CD8-positive, alpha-beta memory T cell (primary cell): ENCODE data around the gene MAPK10. TPM values are rescaled to one million over a fixed set of nuclear protein-coding genes. Genes with fewer than 3 reads are reported as not detected.
"Not testable (repeated sequence)": the region's sequence is repeated elsewhere in the genome, so short reads cannot be mapped to it uniquely, and the experiment has no call there.

Experiments used
- CTCF ChIA-PET: fragments of 350-600 bp; sonication (Branson Sonifier 250); formaldehyde crosslinking; loops from one replicate; lab custom pipeline; 2021; ENCODE audit warnings: antibody characterized with exemption; lab: Charles Lee
- POLR2A ChIA-PET: fragments of 350-600 bp; sonication (Branson Sonifier 250); formaldehyde crosslinking; loops from one replicate; lab custom pipeline; 2021; ENCODE audit warnings: antibody characterized with exemption; lab: Charles Lee
- DNase-seq, 5 donors: peaks; one replicate each; pipeline versions ENCODE4 v3.0.0 to v3.0.0-alpha.2; 2020 to 2022; ENCODE audit warnings: mixed read lengths in 1 of 5
- H3K27ac ChIP-seq: one replicate; pipeline ENCODE4 v1.7.0; 2013; ENCODE audit warnings: low read depth, mild to moderate bottlenecking, low read length, moderate library complexity
- H3K27me3 ChIP-seq: 2 replicates; pipeline ENCODE4 v1.7.0; 2013; ENCODE audit warnings: low read length, mild to moderate bottlenecking; ENCODE audit not compliant: insufficient read depth, poor library complexity, severe bottlenecking
- H3K36me3 ChIP-seq: 2 replicates; pipeline ENCODE4 v1.7.0; 2013; ENCODE audit warnings: mild to moderate bottlenecking, low read length, moderate library complexity; ENCODE audit not compliant: insufficient read depth
- H3K4me1 ChIP-seq: 2 replicates; pipeline ENCODE4 v1.7.0; 2013; ENCODE audit warnings: mild to moderate bottlenecking, low read length, moderate library complexity; ENCODE audit not compliant: insufficient read depth
- H3K4me3 ChIP-seq: 2 replicates; pipeline ENCODE4 v1.7.0; 2013; ENCODE audit warnings: mild to moderate bottlenecking, low read length
- H3K9me3 ChIP-seq: 2 replicates; pipeline ENCODE4 v1.7.0; 2013; ENCODE audit warnings: mild to moderate bottlenecking, low read length
- H3K27ac Mint-ChIP-seq, 8 donors: one replicate each; pipeline ENCODE4 v1.8.0; 2020 to 2021; ENCODE audit warnings: mixed read lengths in 8 of 8, mild to moderate bottlenecking in 6 of 8, inconsistent platforms in 3 of 8, moderate library complexity in 3 of 8
- H3K27me3 Mint-ChIP-seq, 2 donors: one replicate each; pipeline ENCODE4 v1.8.0; 2020 to 2021; ENCODE audit warnings: mixed read lengths in 2 of 2, mild to moderate bottlenecking in 1 of 2, moderate library complexity in 1 of 2
- H3K36me3 Mint-ChIP-seq, 3 donors: one replicate each; pipeline ENCODE4 v1.8.0; 2020 to 2021; ENCODE audit warnings: mixed read lengths in 3 of 3, inconsistent platforms in 1 of 3, mild to moderate bottlenecking in 1 of 3
- H3K4me1 Mint-ChIP-seq, 3 donors: one replicate each; pipeline ENCODE4 v1.8.0; 2020 to 2021; ENCODE audit warnings: mixed read lengths in 3 of 3, inconsistent platforms in 1 of 3, mild to moderate bottlenecking in 1 of 3
- H3K4me3 Mint-ChIP-seq, 7 donors: one replicate each; pipeline ENCODE4 v1.8.0; 2020 to 2021; ENCODE audit warnings: mixed read lengths in 7 of 7, mild to moderate bottlenecking in 6 of 7, moderate library complexity in 4 of 7, inconsistent platforms in 2 of 7
- H3K9me3 Mint-ChIP-seq, 5 donors: one replicate each; pipeline ENCODE4 v1.8.0; 2020 to 2022; ENCODE audit warnings: mixed read lengths in 5 of 5, mild to moderate bottlenecking in 3 of 5, moderate library complexity in 2 of 5, inconsistent platforms in 1 of 5
- polyA plus RNA-seq: library from polyadenylated mRNA; unstranded; fragments of 300-500 nt; fragmentation: Illumina TruSeq; gene quantifications from one replicate; pipeline ENCODE4 v1.2.3, GENCODE V29; 2021
- total RNA-seq, 2 experiments: library from RNA; stranded (reverse); gene quantifications; one replicate each; pipeline ENCODE4 v1.2.3, GENCODE V29; 2021

MAPK10 gene
- total and polyA plus RNA-seq, 3 experiments from 2014 or later: not detected

- Histone ChIP-seq H3K36me3 (no peaks in the 10 kb centered on the region), H3K4me3 (no peak overlapping the region), H3K27ac (no peak overlapping the region), H3K27me3 (no peaks in the 10 kb centered on the region), H3K4me1 (no peaks in the 10 kb centered on the region), H3K9me3 (no peaks in the 10 kb centered on the region)
- no peaks in the 10 kb centered on the region for H3K36me3 Mint-ChIP-seq
- ChIA-PET CTCF (no interaction called here), POLR2A (no interaction called here)
- no peak for DNase-seq
- no peak overlapping the region for H3K4me3 Mint-ChIP-seq
- H3K4me1 Mint-ChIP-seq: no peaks in the 10 kb centered on the region
- no peak overlapping the region for H3K27ac Mint-ChIP-seq
- H3K27me3 Mint-ChIP-seq: no peaks in the 10 kb centered on the region
- peaks cover 0 to 2% (median 0%) of the 10 kb centered on the region in 5 donors for H3K9me3 Mint-ChIP-seq
These were observed 393.5 kb downstream of the MAPK10 start for GRCh38 chr4:85966373-85966772.

- Mint-ChIP-seq H3K27me3 (no peaks in the 10 kb centered on the region), H3K9me3 (peaks cover 0 to 2% (median 0%) of the 10 kb centered on the region in 5 donors), H3K4me3 (no peak overlapping the region), H3K36me3 (no peaks in the 10 kb centered on the region), H3K27ac (peak overlapping the region in 1 of 8 donors; percentile 9), H3K4me1 (no peaks in the 10 kb centered on the region)
- no peak for DNase-seq
- no peaks in the 10 kb centered on the region for H3K9me3 ChIP-seq
- H3K4me3 ChIP-seq: no peak overlapping the region
- H3K4me1 ChIP-seq: no peaks in the 10 kb centered on the region
- no peaks in the 10 kb centered on the region for H3K27me3 ChIP-seq
- no peaks in the 10 kb centered on the region for H3K36me3 ChIP-seq
- ChIA-PET CTCF (no interaction called here), POLR2A (no interaction called here)
- H3K27ac ChIP-seq: no peak overlapping the region
These were observed 394.3 kb downstream of the MAPK10 start for GRCh38 chr4:85965529-85965928.

GRCh38 chr4:85965017-85965416 is 394.8 kb downstream of the MAPK10 start:
- H3K27ac Mint-ChIP-seq: peak overlapping the region in 1 of 8 donors; percentile 9
- H3K36me3 Mint-ChIP-seq, H3K27ac ChIP-seq, H3K4me1 Mint-ChIP-seq, CTCF ChIA-PET, H3K27me3 Mint-ChIP-seq, H3K9me3 ChIP-seq, POLR2A ChIA-PET, H3K36me3 ChIP-seq, H3K4me3 ChIP-seq, H3K27me3 ChIP-seq, H3K4me1 ChIP-seq, H3K4me3 Mint-ChIP-seq, DNase-seq, H3K9me3 Mint-ChIP-seq: not testable (repeated sequence)

GRCh38 chr4:85964298-85964697 is 395.6 kb downstream of the MAPK10 start:
- H3K27ac ChIP-seq: no peak overlapping the region
- no peak overlapping the region for H3K4me3 Mint-ChIP-seq
- ChIA-PET CTCF (no interaction called here), POLR2A (no interaction called here)
- peaks cover 0 to 2% (median 0%) of the 10 kb centered on the region in 5 donors for H3K9me3 Mint-ChIP-seq
- no peaks in the 10 kb centered on the region for H3K27me3 Mint-ChIP-seq
- no peak overlapping the region for H3K4me3 ChIP-seq
- H3K27ac Mint-ChIP-seq: no peak overlapping the region
- no peak for DNase-seq
- H3K36me3 Mint-ChIP-seq: no peaks in the 10 kb centered on the region
- no peaks in the 10 kb centered on the region for H3K4me1 Mint-ChIP-seq
- no peaks in the 10 kb centered on the region for H3K9me3 ChIP-seq
- no peaks in the 10 kb centered on the region for H3K27me3 ChIP-seq
- no peaks in the 10 kb centered on the region for H3K36me3 ChIP-seq
- H3K4me1 ChIP-seq: no peaks in the 10 kb centered on the region

DNA sequence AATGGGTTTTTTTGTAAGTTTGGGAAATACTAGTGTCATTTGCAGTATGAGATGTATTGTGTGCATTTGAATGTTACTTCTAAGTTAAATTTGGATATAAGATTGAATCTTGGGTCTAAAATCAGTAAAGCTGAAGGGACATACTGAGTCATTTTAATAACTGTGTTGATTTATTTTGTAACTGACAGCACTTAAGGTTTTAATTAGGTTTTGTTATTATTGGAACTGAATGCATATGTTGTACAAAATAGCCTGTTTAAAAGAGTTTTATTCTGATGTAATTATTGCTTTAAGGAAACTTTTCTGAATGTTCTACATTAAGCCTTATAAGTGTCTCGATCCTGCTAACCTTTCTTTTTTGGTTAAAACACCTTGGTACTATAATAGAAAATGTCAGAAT is 396.6 kb downstream of the MAPK10 start:
- H3K9me3 Mint-ChIP-seq: peaks cover 0 to 4% (median 2%) of the 10 kb centered on the region in 5 donors
- H3K36me3 Mint-ChIP-seq: no peaks in the 10 kb centered on the region
- ChIA-PET CTCF (no interaction called here), POLR2A (no interaction called here)
- Histone ChIP-seq H3K4me1 (no peaks in the 10 kb centered on the region), H3K9me3 (no peaks in the 10 kb centered on the region), H3K27ac (no peak overlapping the region), H3K4me3 (no peak overlapping the region), H3K27me3 (no peaks in the 10 kb centered on the region), H3K36me3 (no peaks in the 10 kb centered on the region)
- no peak overlapping the region for H3K27ac Mint-ChIP-seq
- H3K4me3 Mint-ChIP-seq: no peak overlapping the region
- no peaks in the 10 kb centered on the region for H3K27me3 Mint-ChIP-seq
- DNase-seq: no peak
- H3K4me1 Mint-ChIP-seq: no peaks in the 10 kb centered on the region

DNA sequence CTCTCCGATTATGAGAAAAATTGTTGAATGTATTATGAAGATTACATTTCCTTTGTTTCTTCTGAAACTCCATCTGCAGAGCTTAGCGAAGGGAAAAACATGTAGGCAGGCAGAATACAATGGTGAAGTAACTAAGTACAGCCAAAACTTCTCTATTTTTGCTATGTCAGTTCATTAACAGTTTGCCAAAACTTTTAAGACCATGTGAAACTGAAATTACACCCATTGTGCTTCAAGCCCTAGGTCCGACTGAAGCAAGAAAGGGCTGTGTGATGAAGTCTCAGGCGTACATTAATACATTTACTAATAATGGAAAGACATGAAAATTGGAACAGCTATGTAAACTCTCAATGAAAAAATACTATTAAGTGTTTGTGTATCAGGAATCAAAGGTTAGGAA is 398.0 kb downstream of the MAPK10 start:
- no peak overlapping the region for H3K27ac Mint-ChIP-seq
- POLR2A ChIA-PET: no interaction called here
- H3K36me3 ChIP-seq: no peaks in the 10 kb centered on the region
- CTCF ChIA-PET: no interaction called here
- H3K4me3 ChIP-seq: no peak overlapping the region
- H3K4me3 Mint-ChIP-seq: no peak overlapping the region
- no peaks in the 10 kb centered on the region for H3K36me3 Mint-ChIP-seq
- no peaks in the 10 kb centered on the region for H3K9me3 ChIP-seq
- H3K4me1 Mint-ChIP-seq: no peaks in the 10 kb centered on the region
- DNase-seq: no peak
- no peaks in the 10 kb centered on the region for H3K27me3 Mint-ChIP-seq
- H3K27ac ChIP-seq: no peak overlapping the region
- H3K27me3 ChIP-seq: no peaks in the 10 kb centered on the region
- peaks cover 0 to 4% (median 2%) of the 10 kb centered on the region in 5 donors for H3K9me3 Mint-ChIP-seq
- no peaks in the 10 kb centered on the region for H3K4me1 ChIP-seq

DNA sequence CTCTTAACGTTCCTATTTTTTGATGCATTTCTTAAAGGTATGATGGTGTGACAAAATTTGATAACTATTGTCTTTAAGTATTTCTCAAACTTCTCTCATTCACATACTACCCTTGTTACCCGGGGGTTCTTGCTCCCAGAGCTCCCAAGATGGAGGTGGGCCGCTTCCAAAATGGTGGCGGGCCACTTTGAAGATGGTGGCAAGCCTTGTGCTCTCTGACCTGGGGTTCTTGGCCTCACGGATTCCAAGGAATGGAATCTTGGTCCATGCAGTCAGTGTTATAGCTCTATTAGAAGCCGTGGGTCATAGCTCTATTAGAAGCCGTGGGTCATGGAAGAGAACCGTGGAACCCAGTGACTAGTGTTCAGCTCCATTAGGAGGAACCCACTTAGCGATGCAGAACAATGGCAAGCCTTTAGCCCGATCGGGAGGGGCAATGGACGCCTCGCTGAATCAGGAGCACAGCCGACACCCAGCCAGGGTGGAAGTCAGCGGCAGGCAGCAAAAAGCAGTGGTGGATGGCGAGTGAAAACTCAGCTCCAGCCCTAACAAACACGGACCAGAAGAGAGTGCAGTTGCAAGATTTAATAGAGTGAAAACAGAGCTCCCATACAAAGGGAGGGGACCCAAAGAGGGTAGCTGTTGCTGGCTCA is 403.4 kb downstream of the MAPK10 start:
- H3K4me1 ChIP-seq: no peaks in the 10 kb centered on the region
- H3K9me3 ChIP-seq: no peaks in the 10 kb centered on the region
- no peak overlapping the region for H3K4me3 ChIP-seq
- Mint-ChIP-seq H3K27ac (no peak overlapping the region), H3K9me3 (peaks cover 0 to 9% (median 5%) of the 10 kb centered on the region in 5 donors), H3K36me3 (no peaks in the 10 kb centered on the region), H3K4me3 (no peak overlapping the region), H3K4me1 (no peaks in the 10 kb centered on the region), H3K27me3 (no peaks in the 10 kb centered on the region)
- no peaks in the 10 kb centered on the region for H3K36me3 ChIP-seq
- DNase-seq: no peak
- ChIA-PET CTCF (interaction anchor here (0.6 kb wide), 1 partner anchor 17 kb away, joined by 3 read pairs; no protein-coding TSS in a partner anchor), POLR2A (no interaction called here)
- no peak overlapping the region for H3K27ac ChIP-seq
- no peaks in the 10 kb centered on the region for H3K27me3 ChIP-seq

GRCh38 chr4:85955620-85956292 is 404.1 kb downstream of the MAPK10 start:
- Histone ChIP-seq H3K36me3 (no peaks in the 10 kb centered on the region), H3K27me3 (no peaks in the 10 kb centered on the region), H3K4me1 (no peaks in the 10 kb centered on the region), H3K9me3 (no peaks in the 10 kb centered on the region), H3K4me3 (no peak overlapping the region), H3K27ac (no peak overlapping the region)
- H3K9me3 Mint-ChIP-seq: peaks cover 0 to 9% (median 5%) of the 10 kb centered on the region in 5 donors
- no peak for DNase-seq
- H3K27me3 Mint-ChIP-seq: no peaks in the 10 kb centered on the region
- POLR2A ChIA-PET: no interaction called here
- CTCF ChIA-PET: no interaction called here
- H3K4me3 Mint-ChIP-seq: no peak overlapping the region
- H3K36me3 Mint-ChIP-seq: no peaks in the 10 kb centered on the region
- H3K4me1 Mint-ChIP-seq: no peaks in the 10 kb centered on the region
- no peak overlapping the region for H3K27ac Mint-ChIP-seq
